Mesenchymal stem cell (in vitro differentiated cells and primary cell): ENCODE measurements around the gene CCDC27.

Source experiments
- DNase-seq: peaks from one replicate; pipeline ENCODE4 v3.0.0-alpha.2; 2013
- H2AFZ ChIP-seq: one replicate; pipeline ENCODE4 v1.6.1; 2013; ENCODE audit warnings: low read depth, mild to moderate bottlenecking, control low read depth, inconsistent platforms, low read length, moderate library complexity
- H2AK5ac ChIP-seq: 2 replicates; pipeline ENCODE4 v1.6.1; 2013; ENCODE audit warnings: low read length, moderate library complexity, mild to moderate bottlenecking, inconsistent platforms; ENCODE audit not compliant: severe bottlenecking
- H2BK120ac ChIP-seq: one replicate; pipeline ENCODE4 v1.6.1; 2013; ENCODE audit warnings: low read depth, mild to moderate bottlenecking, inconsistent platforms, low read length, moderate library complexity
- H2BK12ac ChIP-seq, 2 experiments: one replicate each; pipeline ENCODE4 v1.6.1; 2013; ENCODE audit warnings: inconsistent platforms in 2 of 2, low read length in 2 of 2, mild to moderate bottlenecking in 2 of 2, moderate library complexity in 2 of 2, control low read depth in 1 of 2
- H2BK15ac ChIP-seq: one replicate; pipeline ENCODE4 v1.6.1; 2013; ENCODE audit warnings: mild to moderate bottlenecking, low read depth, inconsistent platforms; ENCODE audit not compliant: poor library complexity, severe bottlenecking
- H2BK5ac ChIP-seq: 2 replicates; pipeline ENCODE4 v1.6.1; 2013; ENCODE audit warnings: low read depth, mild to moderate bottlenecking, low read length, control low read depth, inconsistent platforms; ENCODE audit not compliant: poor library complexity, severe bottlenecking
- H3K14ac ChIP-seq, 2 experiments: one replicate each; pipeline ENCODE4 v1.6.1; 2013; ENCODE audit warnings: inconsistent platforms in 2 of 2, low read length in 2 of 2, control low read depth in 1 of 2, mild to moderate bottlenecking in 1 of 2, moderate library complexity in 1 of 2
- H3K18ac ChIP-seq, 2 experiments: one replicate each; pipeline ENCODE4 v1.6.1; 2013; ENCODE audit warnings: inconsistent platforms in 2 of 2, low read length in 2 of 2, control low read depth in 1 of 2, low read depth in 1 of 2, mild to moderate bottlenecking in 1 of 2
- H3K23ac ChIP-seq, 2 experiments: one replicate each; pipeline ENCODE4 v1.6.1; 2013; ENCODE audit warnings: inconsistent platforms in 2 of 2, low read length in 2 of 2, mild to moderate bottlenecking in 2 of 2, moderate library complexity in 2 of 2, control low read depth in 1 of 2
- H3K27ac ChIP-seq: 2 replicates; pipeline ENCODE4 v1.5.1; 2013; ENCODE audit warnings: mild to moderate bottlenecking, moderate library complexity, low read length, control low read depth, inconsistent platforms; ENCODE audit not compliant: poor library complexity, severe bottlenecking
- H3K27me3 ChIP-seq, 2 experiments: 2 replicates each; pipeline versions ENCODE4 v1.6.1 to v1.7.0; 2013; ENCODE audit warnings: low read length in 2 of 2, mild to moderate bottlenecking in 2 of 2, moderate library complexity in 2 of 2, control low read depth in 1 of 2, inconsistent platforms in 1 of 2; ENCODE audit not compliant: control insufficient read depth in 1 of 2, insufficient read depth in 1 of 2
- H3K36me3 ChIP-seq, 2 experiments: 2 replicates each; pipeline versions ENCODE4 v1.6.1 to v1.7.0; 2013; ENCODE audit warnings: low read length in 2 of 2, control low read depth in 1 of 2, inconsistent platforms in 1 of 2, low read depth in 1 of 2, mild to moderate bottlenecking in 1 of 2; ENCODE audit not compliant: insufficient read depth in 2 of 2, control insufficient read depth in 1 of 2
- H3K4ac ChIP-seq, 2 experiments: one replicate each; pipeline ENCODE4 v1.6.1; 2013; ENCODE audit warnings: inconsistent platforms in 2 of 2, low read length in 2 of 2, mild to moderate bottlenecking in 2 of 2, moderate library complexity in 2 of 2, control low read depth in 1 of 2, low read depth in 1 of 2
- H3K4me1 ChIP-seq: 2 replicates; pipeline ENCODE4 v1.6.1; 2013; ENCODE audit warnings: low read depth, low read length, control low read depth; ENCODE audit not compliant: control insufficient read depth, insufficient read depth
- H3K4me2 ChIP-seq: 2 replicates; pipeline ENCODE4 v1.6.1; 2013; ENCODE audit warnings: low read length, mild to moderate bottlenecking, inconsistent platforms; ENCODE audit not compliant: poor library complexity, severe bottlenecking
- H3K4me3 ChIP-seq, 2 experiments: 2 replicates each; pipeline versions ENCODE4 v1.5.1 to v1.7.0; 2013; ENCODE audit warnings: low read length in 2 of 2, mild to moderate bottlenecking in 2 of 2, control low read depth in 1 of 2, low read depth in 1 of 2; ENCODE audit not compliant: insufficient read depth in 1 of 2
- H3K79me1 ChIP-seq: replicated peaks from 2 replicates; pipeline ENCODE4 v1.6.1; 2013; ENCODE audit warnings: mild to moderate bottlenecking, control low read depth, low read length, inconsistent platforms; ENCODE audit not compliant: poor library complexity, severe bottlenecking
- H3K9ac ChIP-seq: 2 replicates; pipeline ENCODE4 v1.7.0; 2013; ENCODE audit warnings: mild to moderate bottlenecking, low read length, moderate library complexity
- H3K9me3 ChIP-seq: 2 replicates; pipeline ENCODE4 v1.7.0; 2013; ENCODE audit warnings: mild to moderate bottlenecking, low read length; ENCODE audit not compliant: control insufficient read depth
- H4K8ac ChIP-seq: one replicate; pipeline ENCODE4 v1.6.1; 2013; ENCODE audit warnings: inconsistent platforms, mild to moderate bottlenecking, low read length, moderate library complexity
- H4K91ac ChIP-seq: one replicate; pipeline ENCODE4 v1.6.1; 2013; ENCODE audit warnings: mild to moderate bottlenecking, low read length, inconsistent platforms
- WGBS: methylation state at CpG from one replicate; pipeline ENCODE4 v1.1.7; 2013; ENCODE audit warnings: mixed read lengths; 5-methylcytosine and 5-hydroxymethylcytosine counted together

CCDC27 gene

DNA sequence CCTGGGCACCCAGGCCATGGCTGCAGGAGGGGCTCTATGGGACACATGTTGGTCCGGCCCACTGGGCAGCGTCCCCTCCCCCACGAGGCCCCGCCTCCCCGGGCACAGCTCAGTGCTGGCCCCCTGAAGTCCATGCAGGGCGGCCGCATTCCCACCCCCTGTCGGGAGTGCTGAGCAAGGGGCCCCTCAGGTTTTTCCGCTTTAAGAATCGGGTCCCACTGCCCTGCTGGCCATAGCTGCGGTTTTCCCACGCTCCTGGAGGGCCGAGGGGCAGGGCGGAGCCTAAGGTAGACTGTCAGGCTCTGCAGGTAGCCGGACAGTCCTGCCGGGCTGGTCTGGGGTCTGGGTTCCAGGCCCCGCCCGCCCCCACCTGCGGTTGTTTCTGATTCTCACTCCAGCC lies 43.5 kb upstream of the CCDC27 start:
- peaks cover 64 to 90% of the 10 kb centered on the region in 2 experiments for H3K27me3 ChIP-seq
- H2BK15ac ChIP-seq, result peak overlapping the region; percentile 13
- no peak overlapping the region for H3K4me2 ChIP-seq
- no peak overlapping the region for H2BK120ac ChIP-seq
- H3K14ac ChIP-seq, result no peak overlapping the region
- H3K79me1 ChIP-seq, result no peaks in the 10 kb centered on the region
- H3K18ac ChIP-seq, result no peak overlapping the region
- no peak overlapping the region for H3K4ac ChIP-seq
- no peaks in the 10 kb centered on the region for H3K9me3 ChIP-seq
- H3K9ac ChIP-seq, result no peak overlapping the region
- WGBS, result 51% methylated on average over 19 of the region's 19 CpGs
- H3K27ac ChIP-seq, result no peak overlapping the region
- H2BK5ac ChIP-seq, result no peak overlapping the region
- H4K8ac ChIP-seq, result no peak overlapping the region
- no peak for DNase-seq
- no peak overlapping the region for H3K4me3 ChIP-seq
- peaks cover 2% of the 10 kb centered on the region for H3K4me1 ChIP-seq
- no peaks in the 10 kb centered on the region for H3K36me3 ChIP-seq
- no peak overlapping the region for H2AK5ac ChIP-seq
- H2AFZ ChIP-seq, result no peak overlapping the region
- H3K23ac ChIP-seq, result no peak overlapping the region
- no peak overlapping the region for H4K91ac ChIP-seq
- no peak overlapping the region for H2BK12ac ChIP-seq

DNA sequence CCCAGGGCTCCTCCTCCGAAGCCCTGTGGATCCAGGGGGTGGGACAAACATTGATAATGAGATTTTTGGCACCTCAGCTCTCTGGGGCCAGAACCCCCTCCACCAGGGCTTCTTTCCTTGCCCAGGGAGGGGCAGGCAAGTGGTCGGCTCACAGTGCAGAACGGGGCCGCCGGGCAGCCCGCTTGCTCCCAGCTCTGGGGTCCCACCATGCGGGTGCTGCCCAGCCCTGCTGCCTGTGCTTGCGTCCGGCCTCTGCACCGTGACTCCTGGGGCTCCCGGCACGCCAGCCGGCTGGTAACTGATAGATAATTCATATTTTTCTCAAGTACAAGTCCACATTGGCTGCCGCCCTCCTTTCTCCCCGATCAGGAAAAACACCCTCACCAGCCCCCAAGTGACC lies 42.0 kb upstream of the CCDC27 start:
- no peak overlapping the region for H3K14ac ChIP-seq
- no peak overlapping the region for H2AFZ ChIP-seq
- H2BK120ac ChIP-seq, result no peak overlapping the region
- peaks cover 2% of the 10 kb centered on the region for H3K4me1 ChIP-seq
- no peak overlapping the region for H2BK12ac ChIP-seq
- no peak overlapping the region for H4K91ac ChIP-seq
- no peak overlapping the region for H4K8ac ChIP-seq
- H3K23ac ChIP-seq, result no peak overlapping the region
- WGBS, result 82% methylated on average over 14 of the region's 15 CpGs
- H3K9ac ChIP-seq, result no peak overlapping the region
- no peak overlapping the region for H3K4ac ChIP-seq
- no peaks in the 10 kb centered on the region for H3K79me1 ChIP-seq
- H3K27me3 ChIP-seq, result peaks cover 68 to 86% of the 10 kb centered on the region in 2 experiments
- H2BK5ac ChIP-seq, result no peak overlapping the region
- no peak overlapping the region for H2BK15ac ChIP-seq
- H3K27ac ChIP-seq, result no peak overlapping the region
- no peaks in the 10 kb centered on the region for H3K9me3 ChIP-seq
- H3K4me3 ChIP-seq, result no peak overlapping the region
- no peaks in the 10 kb centered on the region for H3K36me3 ChIP-seq
- DNase-seq, result no peak
- no peak overlapping the region for H2AK5ac ChIP-seq
- no peak overlapping the region for H3K18ac ChIP-seq
- H3K4me2 ChIP-seq, result no peak overlapping the region

DNA sequence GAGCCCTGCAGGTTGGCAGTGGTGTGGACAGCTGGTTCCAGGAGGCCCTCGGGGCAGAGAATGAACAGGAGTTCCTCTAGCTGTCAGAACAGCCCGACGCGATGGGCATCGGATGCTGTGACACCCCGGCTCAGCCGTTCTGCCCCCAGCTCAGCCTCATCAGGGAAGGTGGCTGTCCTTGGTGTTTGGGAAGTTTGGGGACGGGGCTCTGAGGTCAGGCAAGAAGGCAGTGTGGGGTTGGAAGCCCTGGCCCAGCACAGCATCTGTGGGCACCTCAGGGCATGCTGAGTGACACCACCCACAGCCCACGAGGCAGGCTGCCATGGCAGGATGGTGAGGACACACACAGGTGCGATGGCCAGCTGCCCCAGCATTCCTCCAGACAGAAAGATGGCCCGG lies 40.9 kb upstream of the CCDC27 start:
- Histone ChIP-seq H3K9ac (no peak overlapping the region), H3K18ac (no peak overlapping the region), H3K23ac (no peak overlapping the region), H3K4me3 (no peak overlapping the region), H2BK12ac (no peak overlapping the region), H2AFZ (no peak overlapping the region), H4K91ac (no peak overlapping the region), H3K36me3 (no peaks in the 10 kb centered on the region), H3K14ac (no peak overlapping the region), H3K9me3 (no peaks in the 10 kb centered on the region), H2BK120ac (no peak overlapping the region), H3K4me2 (no peak overlapping the region), H4K8ac (no peak overlapping the region), H2BK15ac (no peak overlapping the region), H3K4me1 (peaks cover 2% of the 10 kb centered on the region), H3K4ac (no peak overlapping the region), H3K27ac (no peak overlapping the region), H2BK5ac (no peak overlapping the region), H3K79me1 (no peaks in the 10 kb centered on the region), H3K27me3 (peaks cover 75 to 93% of the 10 kb centered on the region in 2 experiments), H2AK5ac (no peak overlapping the region)
- 80% methylated on average over 11 of the region's 11 CpGs for WGBS
- no peak for DNase-seq

DNA sequence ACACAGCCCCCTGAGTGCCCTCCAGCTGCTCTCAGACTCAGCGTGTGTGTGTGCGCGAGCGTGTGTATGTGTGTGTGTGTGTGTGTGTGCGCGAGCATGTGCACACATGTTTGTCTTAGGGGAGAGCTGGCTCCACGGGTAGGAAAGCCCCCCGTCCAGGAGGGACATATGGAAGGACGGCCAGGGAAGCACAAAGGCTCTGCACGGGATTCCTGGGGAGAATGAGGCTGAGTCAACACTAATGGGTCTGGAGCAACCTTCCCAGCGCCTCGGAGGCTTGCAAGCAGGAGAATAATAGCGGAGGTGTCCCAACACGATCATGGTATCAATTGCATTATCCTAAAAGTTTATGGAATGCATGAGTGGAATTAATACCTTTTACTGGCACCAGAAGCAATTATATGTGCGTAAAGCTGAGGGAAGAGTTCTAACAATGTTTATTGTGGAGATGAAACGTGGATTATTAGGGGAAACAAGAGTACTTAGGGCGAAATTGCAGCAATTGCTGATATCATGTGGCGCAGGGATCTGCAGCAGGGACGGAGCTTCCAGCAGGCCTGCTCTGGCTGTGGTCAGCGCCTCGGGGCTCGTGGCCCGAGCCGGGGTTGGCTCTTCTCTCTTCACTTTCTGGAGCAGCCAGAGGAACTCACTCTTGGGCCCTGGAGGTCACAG lies 40.3 kb upstream of the CCDC27 start:
- H2BK15ac ChIP-seq, result no peak overlapping the region
- H3K27ac ChIP-seq, result no peak overlapping the region
- 74% methylated on average over 24 of the region's 24 CpGs for WGBS
- H3K4me1 ChIP-seq, result peaks cover 2% of the 10 kb centered on the region
- H3K27me3 ChIP-seq, result peaks cover 70 to 93% of the 10 kb centered on the region in 2 experiments
- no peak overlapping the region for H2AFZ ChIP-seq
- no peak overlapping the region for H2BK12ac ChIP-seq
- no peak for DNase-seq
- no peak overlapping the region for H3K18ac ChIP-seq
- H3K9ac ChIP-seq, result no peak overlapping the region
- no peak overlapping the region for H2AK5ac ChIP-seq
- H3K23ac ChIP-seq, result no peak overlapping the region
- H4K91ac ChIP-seq, result no peak overlapping the region
- H4K8ac ChIP-seq, result no peak overlapping the region
- no peak overlapping the region for H2BK120ac ChIP-seq
- no peaks in the 10 kb centered on the region for H3K9me3 ChIP-seq
- H3K79me1 ChIP-seq, result no peaks in the 10 kb centered on the region
- no peak overlapping the region for H3K4me3 ChIP-seq
- no peak overlapping the region for H3K4me2 ChIP-seq
- no peaks in the 10 kb centered on the region for H3K36me3 ChIP-seq
- no peak overlapping the region for H3K4ac ChIP-seq
- H2BK5ac ChIP-seq, result no peak overlapping the region
- H3K14ac ChIP-seq, result no peak overlapping the region
